ACC112 (cell line): ENCODE data around the gene AP3S1.

Experiments used
- H2AFZ ChIP-seq: fragments of 200-600 bp; sonication (generic); one replicate; pipeline ENCODE4 v1.6.0; 2017; ENCODE audit warnings: antibody characterized with exemption, low read length; ENCODE audit not compliant: unreplicated experiment
- H3K27ac ChIP-seq: fragments of 200-600 bp; sonication (generic); 2 replicates; pipeline ENCODE4 v1.5.1; 2014; ENCODE audit warnings: low read depth, mild to moderate bottlenecking, antibody characterized with exemption, low read length, moderate library complexity
- H3K27me3 ChIP-seq: fragments of 200-600 bp; sonication (generic); 2 replicates; pipeline ENCODE4 v1.6.1; 2014; ENCODE audit warnings: mild to moderate bottlenecking, antibody characterized with exemption, low read length, moderate library complexity, mixed read lengths; ENCODE audit not compliant: insufficient read depth
- H3K36me3 ChIP-seq: fragments of 200-600 bp; sonication (generic); 2 replicates; pipeline ENCODE4 v1.6.1; 2016; ENCODE audit warnings: mild to moderate bottlenecking, antibody characterized with exemption, low read length, moderate library complexity, mixed read lengths; ENCODE audit not compliant: insufficient read depth
- H3K4me1 ChIP-seq: fragments of 200-600 bp; sonication (generic); one replicate; pipeline ENCODE4 v1.6.1; 2016; ENCODE audit warnings: low read length, mixed read lengths; ENCODE audit not compliant: insufficient read depth, unreplicated experiment, control insufficient read depth
- H3K4me3 ChIP-seq: fragments of 200-600 bp; sonication (generic); 2 replicates; pipeline ENCODE4 v1.5.1; 2014; ENCODE audit warnings: mild to moderate bottlenecking, low read depth, low read length
- H3K79me2 ChIP-seq: fragments of 200-600 bp; sonication (generic); one replicate; pipeline ENCODE4 v1.6.0; 2016; ENCODE audit warnings: low read length; ENCODE audit not compliant: control insufficient read depth, unreplicated experiment, insufficient read depth

Gene AP3S1

GRCh38 chr5:115844321-115844817 lies 2.6 kb downstream of the AP3S1 start:
- Histone ChIP-seq H3K36me3 (no peaks in the 10 kb centered on the region), H3K79me2 (peaks cover 91% of the 10 kb centered on the region), H3K27ac (0 out of 2 replicates have a peak overlapping the region, but pooled peaks have one; percentile 11), H2AFZ (no peak overlapping the region), H3K4me1 (peaks cover 15% of the 10 kb centered on the region), H3K27me3 (no peaks in the 10 kb centered on the region), H3K4me3 (peak overlapping the region; percentile 98)

DNA sequence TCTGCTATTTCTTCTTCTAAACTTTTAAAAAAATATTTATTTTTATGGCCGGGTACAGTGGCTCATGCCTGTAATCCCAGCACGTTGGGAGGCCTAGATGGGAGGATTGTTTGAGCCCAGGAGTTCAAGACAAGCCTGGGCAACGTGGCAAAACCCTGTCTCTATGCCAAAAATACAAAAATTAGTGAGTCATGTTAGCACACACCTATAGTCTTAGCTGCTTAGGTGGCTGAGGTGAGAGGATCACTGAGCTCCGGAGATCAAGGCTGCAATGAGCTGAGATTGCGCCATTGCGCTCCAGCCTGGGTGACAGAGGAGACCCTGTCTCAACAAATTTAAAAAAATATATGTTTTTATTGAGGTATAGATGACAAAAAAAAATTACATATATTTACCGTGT lies 5.6 kb downstream of the AP3S1 start:
- H3K27ac ChIP-seq = no peak overlapping the region
- peaks cover 96% of the 10 kb centered on the region for H3K79me2 ChIP-seq
- no peak overlapping the region for H3K4me3 ChIP-seq
- H3K27me3 ChIP-seq = no peaks in the 10 kb centered on the region
- H3K4me1 ChIP-seq = peaks cover 12% of the 10 kb centered on the region
- no peak overlapping the region for H2AFZ ChIP-seq
- H3K36me3 ChIP-seq = no peaks in the 10 kb centered on the region

GRCh38 chr5:115849258-115849798 lies 7.6 kb downstream of the AP3S1 start:
- Histone ChIP-seq H3K4me3 (no peak overlapping the region), H3K4me1 (peaks cover 4% of the 10 kb centered on the region), H3K27ac (no peak overlapping the region), H3K36me3 (peaks cover 13% of the 10 kb centered on the region), H3K79me2 (peaks cover 95% of the 10 kb centered on the region), H3K27me3 (no peaks in the 10 kb centered on the region), H2AFZ (no peak overlapping the region)

DNA sequence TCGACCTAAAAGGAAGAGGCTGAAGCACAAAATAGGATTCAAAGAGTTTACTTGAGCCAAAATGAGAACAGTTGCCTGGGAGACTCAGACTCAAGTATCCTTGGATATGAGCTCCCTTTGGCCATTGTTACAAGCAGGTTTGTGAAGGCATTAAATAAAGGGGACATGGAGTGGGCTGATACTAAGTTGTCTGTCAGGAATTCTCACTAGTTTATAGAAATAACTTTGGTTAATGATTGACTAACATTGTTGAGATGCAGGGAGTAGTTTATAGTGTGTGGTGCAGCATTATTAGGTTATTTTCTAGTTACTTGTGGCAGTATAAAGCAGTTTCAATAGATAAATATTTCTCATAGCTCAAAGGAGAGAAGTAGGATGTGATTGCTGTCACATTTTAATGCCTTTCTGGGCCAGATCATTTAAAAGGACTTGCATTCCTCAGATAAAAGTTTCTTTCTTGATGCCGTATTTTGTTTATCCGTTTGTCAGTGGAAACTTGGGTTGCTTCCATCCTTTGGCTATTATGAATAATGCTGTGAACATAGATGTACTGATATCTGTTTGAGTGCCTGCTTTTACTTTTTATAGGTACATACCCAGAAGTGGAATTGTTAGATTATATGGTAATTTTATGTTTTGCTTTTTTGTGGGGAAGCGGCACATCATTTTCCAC lies 9.1 kb downstream of the AP3S1 start:
- H3K4me1 ChIP-seq = peaks cover 4% of the 10 kb centered on the region
- peaks cover 88% of the 10 kb centered on the region for H3K79me2 ChIP-seq

DNA sequence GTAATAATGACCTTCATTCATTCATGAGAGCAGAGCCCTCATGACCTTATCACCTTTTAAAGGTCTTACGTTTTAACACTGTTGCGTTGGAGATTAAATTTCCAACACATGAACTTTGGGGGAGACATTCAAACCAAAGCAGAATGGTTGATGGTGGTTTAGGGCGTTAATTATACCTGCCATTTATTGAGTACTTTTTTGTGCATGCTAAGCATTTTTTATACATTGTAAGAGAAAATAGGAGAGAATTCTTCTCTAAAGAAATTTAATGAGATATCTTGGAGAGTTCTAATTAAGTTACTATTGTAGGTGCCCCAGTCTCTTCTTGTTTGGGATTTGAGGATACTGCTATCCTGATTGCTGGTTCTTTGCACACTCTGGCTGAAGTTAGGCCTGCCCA lies 12.4 kb downstream of the AP3S1 start:
- H3K4me1 ChIP-seq = peaks cover 25% of the 10 kb centered on the region
- H3K27me3 ChIP-seq = no peaks in the 10 kb centered on the region
- H3K79me2 ChIP-seq = peaks cover 84% of the 10 kb centered on the region
- H2AFZ ChIP-seq = no peak overlapping the region
- no peak overlapping the region for H3K27ac ChIP-seq
- peaks cover 13% of the 10 kb centered on the region for H3K36me3 ChIP-seq
- no peak overlapping the region for H3K4me3 ChIP-seq

More for the DNA sequence above, 9.1 kb downstream of the AP3S1 start:
- peaks cover 13% of the 10 kb centered on the region for H3K36me3 ChIP-seq
- 0 out of 2 replicates have a peak overlapping the region, but pooled peaks have one; percentile 4 for H3K4me3 ChIP-seq
- no peaks in the 10 kb centered on the region for H3K27me3 ChIP-seq
- H2AFZ ChIP-seq = no peak overlapping the region
- no peak overlapping the region for H3K27ac ChIP-seq

- Histone ChIP-seq H3K27ac (no peak overlapping the region), H3K79me2 (peaks cover 85% of the 10 kb centered on the region), H3K4me3 (no peak overlapping the region), H3K27me3 (no peaks in the 10 kb centered on the region), H3K4me1 (peaks cover 25% of the 10 kb centered on the region), H3K36me3 (peaks cover 13% of the 10 kb centered on the region), H2AFZ (no peak overlapping the region)
Observed at GRCh38 chr5:115855959-115856358, 14.2 kb downstream of the AP3S1 start.

DNA sequence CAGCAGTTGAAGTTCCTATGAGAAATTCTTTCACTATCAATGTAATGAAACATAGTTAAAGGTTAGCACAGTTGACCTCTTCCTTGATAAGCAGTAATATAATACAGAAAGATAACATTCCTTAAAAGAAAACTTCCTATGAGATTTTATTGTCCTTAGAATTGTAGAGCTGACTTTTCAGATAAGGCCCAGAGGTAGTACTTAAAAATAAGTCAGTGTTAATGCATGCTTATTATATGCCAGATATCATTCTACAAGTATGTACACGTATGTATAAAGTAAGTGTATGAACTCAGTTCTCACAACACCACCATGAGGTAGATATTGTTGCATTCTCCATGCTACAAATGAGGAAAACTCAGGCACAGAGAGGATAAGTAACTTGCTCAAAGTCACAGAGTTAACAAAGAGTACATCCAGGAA lies 15.3 kb downstream of the AP3S1 start:
- H3K4me3 ChIP-seq = peak overlapping the region; percentile 0; the same call in 1 of the 2 replicates
- peaks cover 79% of the 10 kb centered on the region for H3K79me2 ChIP-seq
- no peak overlapping the region for H2AFZ ChIP-seq
- H3K36me3 ChIP-seq = peaks cover 13% of the 10 kb centered on the region
- no peaks in the 10 kb centered on the region for H3K27me3 ChIP-seq
- peaks cover 21% of the 10 kb centered on the region for H3K4me1 ChIP-seq
- peak overlapping the region; percentile 54 for H3K27ac ChIP-seq

GRCh38 chr5:115857626-115858349 lies 16.1 kb downstream of the AP3S1 start:
- Histone ChIP-seq H3K36me3 (peaks cover 13% of the 10 kb centered on the region), H3K27me3 (no peaks in the 10 kb centered on the region), H3K79me2 (peaks cover 76% of the 10 kb centered on the region), H3K27ac (peak overlapping the region; percentile 54), H3K4me3 (peak overlapping the region; percentile 0; the same call in 1 of the 2 replicates), H3K4me1 (peaks cover 21% of the 10 kb centered on the region), H2AFZ (no peak overlapping the region)

- H3K27me3 ChIP-seq = no peaks in the 10 kb centered on the region
- H3K27ac ChIP-seq = peak overlapping the region; percentile 54
- H2AFZ ChIP-seq = no peak overlapping the region
- H3K4me1 ChIP-seq = peaks cover 21% of the 10 kb centered on the region
- peaks cover 8% of the 10 kb centered on the region; the same call in 1 of the 2 replicates for H3K36me3 ChIP-seq
- H3K4me3 ChIP-seq = peak overlapping the region; percentile 31; the same call in 1 of the 2 replicates
- H3K79me2 ChIP-seq = peaks cover 73% of the 10 kb centered on the region
Observed at GRCh38 chr5:115858396-115858795, 16.7 kb downstream of the AP3S1 start.

- H2AFZ ChIP-seq = no peak overlapping the region
- H3K4me1 ChIP-seq = peaks cover 21% of the 10 kb centered on the region
- no peak overlapping the region for H3K4me3 ChIP-seq
- H3K27ac ChIP-seq = no peak overlapping the region
- no peaks in the 10 kb centered on the region for H3K27me3 ChIP-seq
- H3K36me3 ChIP-seq = no peaks in the 10 kb centered on the region
- H3K79me2 ChIP-seq = peaks cover 66% of the 10 kb centered on the region
Observed at GRCh38 chr5:115859378-115859777, 17.6 kb downstream of the AP3S1 start.
